GM23248 (cell line): ENCODE results near the gene ARFGEF2. TPM values are rescaled to one million over a fixed set of nuclear protein-coding genes. Genes with fewer than 3 reads are reported as not detected.

Experiments used
- DNase-seq: peaks from one replicate; pipeline ENCODE4 v3.0.0-alpha.2; 2015
- H2AFZ ChIP-seq: fragments of 200-600 bp; sonication (generic); 2 replicates; pipeline ENCODE4 v1.6.1; 2016; ENCODE audit warnings: antibody characterized with exemption
- H3F3A ChIP-seq: fragments of 200-600 bp; sonication (generic); 2 replicates; pipeline ENCODE4 v1.6.1; 2016; ENCODE audit warnings: mild to moderate bottlenecking, antibody characterized with exemption, mixed run types; ENCODE audit not compliant: insufficient read depth
- H3K27ac ChIP-seq: fragments of 200-600 bp; sonication (generic); 2 replicates; pipeline ENCODE4 v1.5.1; 2016; ENCODE audit warnings: mild to moderate bottlenecking
- H3K27me3 ChIP-seq: fragments of 200-600 bp; sonication (generic); replicated peaks from 2 replicates; pipeline ENCODE4 v1.6.1; 2016; ENCODE audit warnings: mild to moderate bottlenecking; ENCODE audit not compliant: insufficient read depth
- H3K36me3 ChIP-seq: fragments of 200-600 bp; sonication (generic); 2 replicates; pipeline ENCODE4 v1.6.1; 2016; ENCODE audit warnings: low read depth, mild to moderate bottlenecking
- H3K4me1 ChIP-seq: fragments of 200-600 bp; sonication (generic); 2 replicates; pipeline ENCODE4 v1.6.1; 2016; ENCODE audit warnings: mild to moderate bottlenecking; ENCODE audit not compliant: insufficient read depth
- H3K4me2 ChIP-seq: fragments of 200-600 bp; sonication (generic); one replicate; pipeline ENCODE4 v1.6.1; 2016; ENCODE audit warnings: mild to moderate bottlenecking; ENCODE audit not compliant: unreplicated experiment
- H3K4me3 ChIP-seq: fragments of 200-600 bp; sonication (generic); 2 replicates; pipeline ENCODE4 v1.5.1; 2016; ENCODE audit warnings: mild to moderate bottlenecking
- H3K79me2 ChIP-seq: fragments of 200-600 bp; sonication (generic); 2 replicates; pipeline ENCODE4 v1.6.1; 2016; ENCODE audit warnings: mild to moderate bottlenecking; ENCODE audit not compliant: insufficient read depth
- H3K9ac ChIP-seq: fragments of 200-600 bp; sonication (generic); 2 replicates; pipeline ENCODE4 v1.6.1; 2016; ENCODE audit warnings: mild to moderate bottlenecking
- H3K9me2 ChIP-seq: fragments of 200-600 bp; sonication (generic); 2 replicates; pipeline ENCODE4 v1.6.1; 2016; ENCODE audit warnings: mixed run types, mild to moderate bottlenecking, moderate library complexity; ENCODE audit not compliant: insufficient read depth
- H3K9me3 ChIP-seq: fragments of 200-600 bp; sonication (generic); one replicate; pipeline ENCODE4 v1.6.1; 2017; ENCODE audit warnings: low read depth
- H4K20me1 ChIP-seq: fragments of 200-600 bp; sonication (generic); 2 replicates; pipeline ENCODE4 v1.6.0; 2016; ENCODE audit not compliant: insufficient read depth
- EZH2 ChIP-seq: fragments of 200-600 bp; sonication (generic); IDR thresholded peaks from 2 replicates; pipeline ENCODE4 v1.6.1; 2018; ENCODE audit warnings: antibody characterized with exemption, mild to moderate bottlenecking; ENCODE audit not compliant: insufficient read depth, poor library complexity, severe bottlenecking
- EZH2phosphoT487 ChIP-seq: fragments of 200-600 bp; sonication (generic); IDR thresholded peaks from 2 replicates; pipeline ENCODE4 v1.6.1; 2018; ENCODE audit warnings: antibody characterized with exemption, moderate library complexity, mild to moderate bottlenecking, low read depth; ENCODE audit not compliant: insufficient read depth
- WGBS, 2 experiments: methylation state at CpG; one replicate each; pipeline ENCODE4 v1.1.6; 2015 to 2017; ENCODE audit warnings: low lambda C conversion rate in 2 of 2, low coverage in 1 of 2; ENCODE audit errors: missing lambda C conversion rate in 2 of 2; 5-methylcytosine and 5-hydroxymethylcytosine counted together
- in situ Hi-C: fragments of 300-500 bp; cut with MboI; formaldehyde crosslinking; loops from 2 replicates; pipeline ENCODE4 v1.15.0; 2020
- polyA plus RNA-seq: library from polyadenylated mRNA; unstranded; fragments of >200 nt; fragmentation: Nextera tagmentation; extraction: Ambion mirVana; gene quantifications from 2 replicates; pipeline ENCODE4 v1.2.1, GENCODE V29; 2016
- total RNA-seq: library from RNA; depleted of rRNA; stranded (reverse); fragments of >200 nt; shearing (Covaris generic); gene quantifications from 2 replicates; pipeline ENCODE4 v1.2.3, GENCODE V29; 2014

The ARFGEF2 gene
- total and polyA plus RNA-seq, 2 experiments from 2014 or later = 7.0 to 30.6 TPM

- in situ Hi-C loops = no loop called here
- TF ChIP-seq EZH2 = no peak
- TF ChIP-seq EZH2phosphoT487 = no peak
- Histone ChIP-seq H3K9ac (no peak overlapping the region), H3K27me3 (peaks cover 6% of the 10 kb centered on the region), H3K4me3 (no peak overlapping the region), H3K27ac (no peak overlapping the region), H3K4me2 (no peak overlapping the region), H3K36me3 (no peaks in the 10 kb centered on the region), H3K9me2 (no peaks in the 10 kb centered on the region), H3K79me2 (no peaks in the 10 kb centered on the region), H4K20me1 (no peaks in the 10 kb centered on the region; the same call in 1 of the 2 replicates), H3F3A (no peaks in the 10 kb centered on the region), H3K9me3 (no peaks in the 10 kb centered on the region), H3K4me1 (no peaks in the 10 kb centered on the region), H2AFZ (no peak overlapping the region)
- 63 to 64% methylated on average over 4 of the region's 4 CpGs for WGBS, 2 experiments
- DNase-seq = no peak
Observed at GRCh38 chr20:48891235-48892048, 30.1 kb upstream of the ARFGEF2 start.

GRCh38 chr20:48892049-48892470 lies 29.5 kb upstream of the ARFGEF2 start:
- in situ Hi-C loops = no loop called here

GRCh38 chr20:48892891-48893290 lies 28.6 kb upstream of the ARFGEF2 start:
- peaks cover 6% of the 10 kb centered on the region for H3K27me3 ChIP-seq
- no peak for DNase-seq
- peaks cover 5% of the 10 kb centered on the region; the same call in 1 of the 2 replicates for H3F3A ChIP-seq
- no peak overlapping the region for H3K27ac ChIP-seq
- no peaks in the 10 kb centered on the region; the same call in 1 of the 2 replicates for H4K20me1 ChIP-seq
- no peak overlapping the region for H3K4me2 ChIP-seq
- H3K79me2 ChIP-seq = no peaks in the 10 kb centered on the region
- H3K36me3 ChIP-seq = no peaks in the 10 kb centered on the region
- H3K9ac ChIP-seq = no peak overlapping the region
- TF ChIP-seq EZH2phosphoT487 (no peak), EZH2 (no peak)
- H3K4me1 ChIP-seq = peaks cover 13% of the 10 kb centered on the region
- H2AFZ ChIP-seq = no peak overlapping the region
- no peaks in the 10 kb centered on the region for H3K9me3 ChIP-seq
- H3K9me2 ChIP-seq = no peaks in the 10 kb centered on the region
- H3K4me3 ChIP-seq = no peak overlapping the region
- WGBS, 2 experiments = 48 to 49% methylated on average over 2 of the region's 2 CpGs
- in situ Hi-C loops = no loop called here

More at GRCh38 chr20:48892049-48892470, 29.5 kb upstream of the ARFGEF2 start:
- Histone ChIP-seq H3K4me3 (no peak overlapping the region), H2AFZ (no peak overlapping the region), H3K27me3 (peaks cover 6% of the 10 kb centered on the region), H3K36me3 (no peaks in the 10 kb centered on the region), H3K9me2 (no peaks in the 10 kb centered on the region), H3K27ac (no peak overlapping the region), H3K4me2 (no peak overlapping the region), H3K9me3 (no peaks in the 10 kb centered on the region), H3F3A (no peaks in the 10 kb centered on the region), H3K9ac (no peak overlapping the region), H3K79me2 (no peaks in the 10 kb centered on the region), H4K20me1 (no peaks in the 10 kb centered on the region; the same call in 1 of the 2 replicates), H3K4me1 (peaks cover 6% of the 10 kb centered on the region)
- no peak for DNase-seq
- TF ChIP-seq EZH2phosphoT487 = no peak
- TF ChIP-seq EZH2 = no peak
- WGBS, 2 experiments = 55 to 58% methylated on average over 3 of the region's 3 CpGs

GRCh38 chr20:48893374-48893773 lies 28.1 kb upstream of the ARFGEF2 start:
- H3K4me3 ChIP-seq = no peak overlapping the region

More at GRCh38 chr20:48893374-48893773, 28.1 kb upstream of the ARFGEF2 start:
- Histone ChIP-seq H3K79me2 (no peaks in the 10 kb centered on the region), H2AFZ (no peak overlapping the region), H3K27me3 (peaks cover 6% of the 10 kb centered on the region), H3K4me2 (no peak overlapping the region), H4K20me1 (no peaks in the 10 kb centered on the region; the same call in 1 of the 2 replicates), H3F3A (peaks cover 7% of the 10 kb centered on the region; the same call in 1 of the 2 replicates), H3K27ac (no peak overlapping the region), H3K4me1 (peaks cover 13% of the 10 kb centered on the region), H3K9me3 (no peaks in the 10 kb centered on the region), H3K36me3 (no peaks in the 10 kb centered on the region), H3K9me2 (no peaks in the 10 kb centered on the region), H3K9ac (no peak overlapping the region)
- in situ Hi-C loops = no loop called here
- no peak for DNase-seq
- no peak for TF ChIP-seq EZH2phosphoT487
- no peak for TF ChIP-seq EZH2
